ENCODE data around the gene CCDC146. TPM values are rescaled to one million over a fixed set of nuclear protein-coding genes. Genes with fewer than 3 reads are reported as not detected.
"Not testable (repeated sequence)": the region's sequence is repeated elsewhere in the genome, so short reads cannot be mapped to it uniquely, and the experiment has no call there.

Gene CCDC146
- polyA plus RNA-seq, 3 donors from 2014 or later, result 0.88 to 2.7 (median 1.7) TPM

- not testable (repeated sequence) for H3K36me3 Mint-ChIP-seq; H3K4me3 Mint-ChIP-seq; H3K9me3 Mint-ChIP-seq; H3K27ac Mint-ChIP-seq; H3K27me3 Mint-ChIP-seq (ENCODE audit: low read depth in 3 of 3); H3K4me1 Mint-ChIP-seq; DNase-seq
These were observed 50.2 kb downstream of the CCDC146 start for GRCh38 chr7:77172437-77173172.

- not testable (repeated sequence) for H3K27ac Mint-ChIP-seq, H3K9me3 Mint-ChIP-seq, H3K4me3 Mint-ChIP-seq
These were observed 52.0 kb downstream of the CCDC146 start for GRCh38 chr7:77174418-77174817.

DNA sequence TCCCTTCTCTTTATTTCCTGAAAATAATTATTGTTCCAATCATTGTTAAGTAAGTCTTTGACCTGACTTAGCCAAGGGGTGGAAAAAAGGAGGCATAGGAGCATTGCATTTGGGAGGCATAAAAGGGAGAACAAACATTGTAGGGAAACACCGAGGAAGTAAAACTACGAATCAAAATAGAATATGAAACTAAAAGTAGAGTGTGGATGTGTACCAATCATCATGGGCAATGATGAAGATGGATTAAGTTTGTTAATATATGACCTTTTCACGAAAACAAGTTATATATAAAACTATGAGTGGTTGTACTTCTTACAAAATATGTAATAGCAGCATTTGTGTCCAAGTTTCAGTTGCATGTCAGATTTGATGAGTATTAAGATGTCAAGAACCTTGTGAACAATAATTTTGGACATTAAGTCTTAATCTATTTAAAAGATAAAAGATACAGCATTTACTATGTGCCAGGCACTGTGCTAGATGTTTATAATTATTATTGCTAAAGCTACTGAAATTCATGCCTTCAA lies 52.9 kb downstream of the CCDC146 start:
- not testable (repeated sequence) for H3K36me3 Mint-ChIP-seq; H3K27ac Mint-ChIP-seq; H3K4me3 Mint-ChIP-seq; DNase-seq; H3K9me3 Mint-ChIP-seq; H3K4me1 Mint-ChIP-seq; H3K27me3 Mint-ChIP-seq (ENCODE audit: low read depth in 3 of 3)

More at GRCh38 chr7:77174418-77174817, 52.0 kb downstream of the CCDC146 start:
- not testable (repeated sequence) for DNase-seq; H3K4me1 Mint-ChIP-seq; H3K27me3 Mint-ChIP-seq (ENCODE audit: low read depth in 3 of 3); H3K36me3 Mint-ChIP-seq

DNA sequence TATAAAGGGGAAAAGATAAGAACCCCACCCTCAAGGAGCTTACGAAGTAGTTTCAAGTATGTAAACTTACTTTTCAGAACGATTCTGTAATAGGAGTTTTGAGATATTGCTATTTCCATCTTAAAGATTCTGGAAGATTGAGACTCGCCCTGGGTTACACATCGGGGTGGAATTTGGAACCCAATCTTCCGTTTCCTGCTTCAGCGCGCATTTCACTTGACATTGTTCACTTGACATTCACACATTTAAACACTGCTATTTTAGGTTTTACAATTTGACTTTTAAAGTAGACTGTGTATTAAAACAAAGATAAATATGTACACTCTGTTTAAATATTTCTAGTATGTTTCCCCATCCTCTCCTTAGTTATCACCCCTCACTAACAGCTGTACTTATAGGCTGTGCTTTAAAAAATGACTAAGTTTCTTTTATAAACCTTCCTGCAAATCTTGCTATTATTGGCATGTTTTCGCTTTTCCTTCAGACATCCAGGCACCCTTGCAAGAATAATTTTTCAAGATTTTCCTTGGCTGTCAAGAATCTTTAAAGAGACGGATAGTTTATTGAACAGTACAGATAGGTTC lies 55.0 kb downstream of the CCDC146 start:
- not testable (repeated sequence) for H3K27me3 Mint-ChIP-seq (ENCODE audit: low read depth in 3 of 3); H3K36me3 Mint-ChIP-seq; H3K4me1 Mint-ChIP-seq; H3K27ac Mint-ChIP-seq; H3K4me3 Mint-ChIP-seq; DNase-seq; H3K9me3 Mint-ChIP-seq

- not testable (repeated sequence) for H3K9me3 Mint-ChIP-seq; H3K4me3 Mint-ChIP-seq; H3K4me1 Mint-ChIP-seq; DNase-seq; H3K27ac Mint-ChIP-seq; H3K27me3 Mint-ChIP-seq (ENCODE audit: low read depth in 3 of 3)
- H3K36me3 Mint-ChIP-seq, result peaks cover 0 to 13% (median 7%) of the 10 kb centered on the region in 3 donors
These were observed 55.6 kb downstream of the CCDC146 start for GRCh38 chr7:77178024-77178423.

DNA sequence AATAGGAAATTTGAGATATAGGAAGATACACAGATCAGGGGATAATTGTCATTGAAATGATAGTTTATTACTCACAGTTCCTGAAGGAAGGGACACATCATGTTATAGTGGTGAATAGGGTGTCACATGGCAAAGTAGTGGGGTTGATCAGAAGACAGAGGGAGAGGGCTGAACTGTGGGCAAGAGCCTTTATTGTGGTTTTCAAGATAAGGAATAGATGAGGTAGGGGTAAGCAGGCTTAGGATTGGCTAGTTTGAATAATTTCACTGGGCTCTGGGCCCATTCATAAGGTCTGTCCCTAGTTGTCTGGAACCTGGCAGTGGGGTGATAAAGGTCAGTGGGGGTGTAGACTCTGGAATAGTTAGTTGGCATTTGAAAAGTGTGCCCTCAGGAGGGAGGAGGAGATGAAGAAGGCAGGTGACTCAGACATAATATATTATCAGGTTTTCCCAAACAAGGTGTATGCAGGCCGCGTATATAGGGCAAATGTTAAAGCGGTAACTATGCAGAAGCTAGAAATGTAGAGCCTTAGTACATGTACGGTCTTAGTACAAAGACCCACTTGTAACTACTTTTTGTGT lies 58.7 kb downstream of the CCDC146 start:
- Mint-ChIP-seq H3K36me3 (peaks cover 0 to 19% (median 4%) of the 10 kb centered on the region in 3 donors), H3K27me3 (ENCODE audit: low read depth in 3 of 3) (peaks cover 0 to 2% (median under 1%) of the 10 kb centered on the region in 3 donors), H3K9me3 (peaks cover 0 to 4% (median 0%) of the 10 kb centered on the region in 6 donors), H3K4me1 (no peaks in the 10 kb centered on the region), H3K27ac (no peak overlapping the region), H3K4me3 (no peak overlapping the region)
- DNase-seq, result no peak

DNA sequence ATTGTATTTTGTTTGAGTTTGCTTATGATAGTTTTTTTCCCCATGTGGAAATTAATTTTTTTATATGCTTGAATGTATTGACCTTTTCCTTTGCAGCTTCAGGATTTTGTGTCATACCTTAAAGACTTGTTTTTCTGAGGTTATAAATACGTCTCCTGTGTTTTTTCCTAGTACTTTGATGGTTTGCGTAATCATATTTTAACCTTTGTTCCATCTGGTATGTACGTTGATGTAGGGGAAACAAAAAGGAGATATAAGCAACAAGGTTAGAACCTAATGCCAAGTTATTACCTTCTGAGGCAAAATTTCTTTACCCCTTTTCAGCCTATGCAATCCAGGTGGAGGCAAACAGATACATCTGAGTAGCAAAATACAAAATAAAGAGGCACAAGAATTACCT lies 59.3 kb downstream of the CCDC146 start:
- Mint-ChIP-seq H3K27ac (no peak overlapping the region), H3K4me3 (no peak overlapping the region), H3K4me1 (no peaks in the 10 kb centered on the region), H3K27me3 (ENCODE audit: low read depth in 3 of 3) (peaks cover 0 to 2% (median 2%) of the 10 kb centered on the region in 3 donors), H3K9me3 (peaks cover 0 to 4% (median 0%) of the 10 kb centered on the region in 6 donors), H3K36me3 (peaks cover 0 to 19% (median 4%) of the 10 kb centered on the region in 3 donors)
- DNase-seq, result no peak

DNA sequence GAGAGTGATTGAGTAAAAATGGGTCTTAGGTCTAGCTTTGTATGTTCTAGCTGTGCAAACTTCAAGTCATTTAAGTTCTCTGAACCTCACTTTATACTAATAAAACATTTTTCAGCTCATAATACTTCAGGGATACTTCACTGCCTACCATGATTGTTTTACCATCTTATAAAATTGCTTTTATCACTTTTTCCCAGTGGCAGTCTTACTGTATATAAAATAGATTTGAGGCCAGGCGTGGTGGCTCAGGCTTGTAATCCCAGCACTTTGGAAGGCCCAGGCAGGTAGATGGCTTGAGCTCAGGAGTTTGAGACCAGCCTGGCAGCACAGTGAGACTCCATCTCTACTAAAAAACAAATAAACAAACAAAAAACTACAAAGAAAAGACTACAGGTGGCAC lies 59.8 kb downstream of the CCDC146 start:
- H3K27ac Mint-ChIP-seq, result no peak overlapping the region
- peaks cover 0 to 19% (median 4%) of the 10 kb centered on the region in 3 donors for H3K36me3 Mint-ChIP-seq
- no peak for DNase-seq
- H3K27me3 Mint-ChIP-seq (ENCODE audit: low read depth in 3 of 3), result peaks cover 0 to 2% (median 2%) of the 10 kb centered on the region in 3 donors
- H3K9me3 Mint-ChIP-seq, result peaks cover 0 to 4% (median 0%) of the 10 kb centered on the region in 6 donors
- no peaks in the 10 kb centered on the region for H3K4me1 Mint-ChIP-seq
- H3K4me3 Mint-ChIP-seq, result no peak overlapping the region

- no peak for DNase-seq
- no peak overlapping the region for H3K4me3 Mint-ChIP-seq
- H3K27me3 Mint-ChIP-seq (ENCODE audit: low read depth in 3 of 3), result peaks cover 0 to 2% (median 2%) of the 10 kb centered on the region in 3 donors
- H3K27ac Mint-ChIP-seq, result no peak overlapping the region
- H3K9me3 Mint-ChIP-seq, result peaks cover 0 to 4% (median 0%) of the 10 kb centered on the region in 6 donors
- peaks cover 0 to 19% (median 4%) of the 10 kb centered on the region in 3 donors for H3K36me3 Mint-ChIP-seq
- H3K4me1 Mint-ChIP-seq, result peaks cover 0 to 2% of the 10 kb centered on the region in 2 donors
These were observed 62.0 kb downstream of the CCDC146 start for GRCh38 chr7:77184463-77184862.

DNA sequence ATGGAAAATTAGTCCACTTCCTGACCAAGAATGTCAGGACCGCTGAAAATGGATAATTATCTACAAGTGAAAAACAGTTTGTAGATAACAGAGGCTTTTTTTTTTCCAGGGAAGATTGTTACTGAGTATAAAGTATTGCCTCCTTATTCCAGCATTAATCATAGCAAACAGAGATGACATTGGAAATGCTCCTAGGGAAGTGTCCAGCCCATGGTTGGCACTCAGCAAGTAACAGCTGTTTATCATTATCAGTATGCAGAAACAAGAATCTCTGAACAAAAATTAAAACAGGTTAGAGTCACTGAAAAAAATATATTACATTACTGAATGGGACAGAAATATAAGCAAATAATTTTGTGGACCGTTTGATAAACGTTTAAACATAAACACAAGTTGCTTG lies 62.6 kb downstream of the CCDC146 start:
- peaks cover 0 to 2% (median 2%) of the 10 kb centered on the region in 3 donors for H3K27me3 Mint-ChIP-seq (ENCODE audit: low read depth in 3 of 3)

DNA sequence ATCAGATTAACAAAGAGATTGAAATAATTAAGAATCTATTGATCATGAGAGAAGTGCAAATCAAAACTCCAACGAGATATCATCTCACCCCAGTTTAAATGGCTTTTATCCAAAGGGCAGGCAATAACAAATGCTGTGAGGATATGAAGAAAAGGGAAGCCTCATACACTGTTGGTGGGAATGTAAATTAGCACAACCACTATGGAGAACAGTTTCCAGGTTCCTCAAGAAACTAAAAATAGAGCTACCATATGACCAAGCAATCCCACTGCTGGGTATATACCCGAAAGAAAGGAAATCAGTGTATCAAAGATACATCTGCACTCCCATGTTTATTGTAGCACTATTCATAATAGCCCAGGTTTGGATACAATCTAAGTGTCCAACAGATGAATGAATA lies 63.5 kb downstream of the CCDC146 start:
- Mint-ChIP-seq H3K9me3 (peaks cover 0 to 4% (median 0%) of the 10 kb centered on the region in 6 donors), H3K27ac (no peak overlapping the region), H3K4me3 (no peak overlapping the region), H3K27me3 (ENCODE audit: low read depth in 3 of 3) (peaks cover 0 to 2% (median 2%) of the 10 kb centered on the region in 3 donors), H3K4me1 (peaks cover 0 to 2% of the 10 kb centered on the region in 2 donors), H3K36me3 (peaks cover 0 to 17% (median 4%) of the 10 kb centered on the region in 3 donors)
- DNase-seq, result no peak

More for the DNA sequence above, 62.6 kb downstream of the CCDC146 start:
- no peak overlapping the region for H3K27ac Mint-ChIP-seq
- H3K9me3 Mint-ChIP-seq, result peaks cover 0 to 4% (median 0%) of the 10 kb centered on the region in 6 donors
- no peak for DNase-seq
- peaks cover 0 to 19% (median 4%) of the 10 kb centered on the region in 3 donors for H3K36me3 Mint-ChIP-seq
- H3K4me1 Mint-ChIP-seq, result peaks cover 0 to 2% of the 10 kb centered on the region in 2 donors
- no peak overlapping the region for H3K4me3 Mint-ChIP-seq

DNA sequence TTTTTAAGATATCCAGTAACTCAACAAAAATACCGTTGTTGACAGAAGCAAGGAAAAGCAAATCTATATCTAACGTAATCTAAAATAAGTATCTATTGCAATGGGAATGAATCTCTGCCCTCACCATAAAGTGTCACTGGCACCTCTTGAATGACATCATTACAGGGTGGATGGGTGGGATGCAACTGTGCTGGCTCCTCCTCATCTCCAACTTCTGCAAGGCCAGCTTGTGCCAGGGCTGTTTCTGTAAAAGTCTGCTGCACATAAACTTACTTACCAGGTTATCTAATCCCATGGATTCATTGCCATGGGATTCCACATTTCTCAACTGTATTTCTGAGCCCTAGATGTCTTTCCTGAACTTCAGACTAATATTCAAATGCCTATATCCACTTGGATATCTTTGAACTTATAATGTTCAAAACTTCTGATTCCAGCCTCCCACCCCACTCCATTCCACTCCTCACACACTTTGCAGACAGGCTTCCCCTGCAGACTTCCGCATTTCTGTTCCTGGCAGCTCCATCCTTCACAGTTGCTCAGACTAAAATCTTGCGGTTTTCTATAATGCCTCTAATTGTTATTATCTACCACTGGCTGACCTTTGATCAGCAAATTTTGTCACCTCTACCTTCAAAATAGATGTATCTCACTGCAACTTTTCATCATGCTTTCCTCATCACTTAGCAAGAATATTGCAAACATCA lies 66.5 kb downstream of the CCDC146 start:
- Mint-ChIP-seq H3K9me3 (no peaks in the 10 kb centered on the region), H3K36me3 (peaks cover 0 to 4% (median 0%) of the 10 kb centered on the region in 3 donors), H3K4me3 (no peak overlapping the region), H3K27me3 (ENCODE audit: low read depth in 3 of 3) (peaks cover 0 to 2% (median 0%) of the 10 kb centered on the region in 3 donors), H3K4me1 (peaks cover 14 to 19% of the 10 kb centered on the region in 2 donors), H3K27ac (peak overlapping the region in 1 of 6 donors; percentile 14)
- no peak for DNase-seq

GRCh38 chr7:77197141-77197540 lies 74.7 kb downstream of the CCDC146 start:
- no peaks in the 10 kb centered on the region for H3K9me3 Mint-ChIP-seq
- H3K27me3 Mint-ChIP-seq (ENCODE audit: low read depth in 3 of 3), result no peaks in the 10 kb centered on the region
- no peak for DNase-seq
- peak overlapping the region; percentile 86 to 95 (median 92) for H3K27ac Mint-ChIP-seq
- peak overlapping the region; percentile 87 to 95 (median 93) for H3K4me3 Mint-ChIP-seq
- H3K36me3 Mint-ChIP-seq, result peaks cover 0 to 5% (median 0%) of the 10 kb centered on the region in 3 donors
- peaks cover 66 to 92% of the 10 kb centered on the region in 2 donors for H3K4me1 Mint-ChIP-seq
